HEK293T (cell line): ENCODE results near the gene MLX.

Experiments
- FOXA1 ChIP-seq: fragments of 450-650 bp; IDR thresholded peaks from 2 replicates; pipeline ENCODE4 v1.6.1; 2016; ENCODE audit warnings: mild to moderate bottlenecking
- L3MBTL2 ChIP-seq: fragments of 450-650 bp; conservative IDR thresholded peaks from 2 replicates; pipeline ENCODE4 v1.6.1; 2016; ENCODE audit warnings: mild to moderate bottlenecking
- LEF1 ChIP-seq: fragments of 450-650 bp; IDR thresholded peaks from 2 replicates; pipeline ENCODE4 v1.6.1; 2017; ENCODE audit warnings: mild to moderate bottlenecking, borderline replicate concordance
- SP1 ChIP-seq: fragments of 450-650 bp; IDR thresholded peaks from 2 replicates; pipeline ENCODE4 v1.6.1; 2017
- SUZ12 ChIP-seq: fragments of 450-650 bp; IDR thresholded peaks from 2 replicates; pipeline ENCODE4 v1.6.1; 2016; ENCODE audit warnings: mild to moderate bottlenecking

GRCh38 chr17:42525221-42525620 lies 41.7 kb upstream of the MLX start:
- TF ChIP-seq SP1 (no peak), L3MBTL2 (no peak), SUZ12 (no peak), FOXA1 (no peak), LEF1 (no peak)
